OCI-LY7 (cell line): ENCODE measurements around the gene ATF2. TPM values are rescaled to one million over a fixed set of nuclear protein-coding genes. Genes with fewer than 3 reads are reported as not detected.

Source experiments
- BruUV-seq: library from RNA; stranded (reverse); fragments of 400-500 nt; replicated peaks from 2 replicates; lab custom pipeline; 2021; lab: Mats Ljungman, UMichigan
- CTCF ChIA-PET: fragments of 300-600 bp; sonication (Branson Sonifier 250); formaldehyde crosslinking; loops from one replicate; lab custom pipeline; 2022; ENCODE audit warnings: antibody characterized with exemption; ENCODE audit not compliant: unreplicated experiment; lab: Charles Lee
- POLR2A ChIA-PET: fragments of 300-600 bp; sonication (Branson Sonifier 250); formaldehyde crosslinking; loops from one replicate; lab custom pipeline; 2022; ENCODE audit warnings: antibody characterized with exemption; lab: Charles Lee
- DNase-seq: peaks from one replicate; pipeline ENCODE4 v3.0.0-alpha.2; 2015; ENCODE audit warnings: low spot score
- H2AFZ ChIP-seq: fragments of 200-600 bp; sonication (generic), shearing (Covaris generic); 2 replicates; pipeline ENCODE4 v1.6.1; 2014; ENCODE audit warnings: mild to moderate bottlenecking, antibody characterized with exemption, low read length, moderate library complexity
- H3K27ac ChIP-seq: fragments of 200-600 bp; sonication (generic); 2 replicates; pipeline ENCODE4 v1.5.1; 2014; ENCODE audit warnings: mixed run types, low read depth, mild to moderate bottlenecking, moderate library complexity, low read length, inconsistent platforms; ENCODE audit not compliant: poor library complexity, severe bottlenecking
- H3K36me3 ChIP-seq: fragments of 200-600 bp; sonication (generic); 2 replicates; pipeline ENCODE4 v1.6.1; 2014; ENCODE audit warnings: mild to moderate bottlenecking, antibody characterized with exemption, low read length, moderate library complexity, mixed read lengths; ENCODE audit not compliant: insufficient read depth
- H3K4me1 ChIP-seq: fragments of 200-600 bp; sonication (generic); 2 replicates; pipeline ENCODE4 v1.5.1; 2014; ENCODE audit warnings: mild to moderate bottlenecking, low read length; ENCODE audit not compliant: insufficient read depth, poor library complexity, severe bottlenecking
- H3K4me2 ChIP-seq: fragments of 200-600 bp; sonication (generic); 2 replicates; pipeline ENCODE4 v1.6.1; 2014; ENCODE audit warnings: mild to moderate bottlenecking, low read length
- H3K4me3 ChIP-seq: fragments of 200-600 bp; sonication (generic); 2 replicates; pipeline ENCODE4 v1.5.1; 2014; ENCODE audit warnings: mild to moderate bottlenecking, low read depth, low read length; ENCODE audit not compliant: poor library complexity, severe bottlenecking
- H3K79me2 ChIP-seq: fragments of 200-600 bp; sonication (generic); 2 replicates; pipeline ENCODE4 v1.6.1; 2016; ENCODE audit warnings: low read depth, mild to moderate bottlenecking, low read length, moderate library complexity, mixed read lengths; ENCODE audit not compliant: insufficient read depth
- H3K9me2 ChIP-seq: fragments of 200-600 bp; sonication (generic); 2 replicates; pipeline ENCODE4 v1.6.1; 2016; ENCODE audit warnings: mild to moderate bottlenecking, low read length, mixed read lengths; ENCODE audit not compliant: insufficient read depth
- H3K9me3 ChIP-seq: fragments of 200-600 bp; sonication (generic); 2 replicates; pipeline ENCODE4 v1.6.1; 2014; ENCODE audit warnings: mild to moderate bottlenecking, mixed run types, low read length, mixed read lengths
- H4K20me1 ChIP-seq: fragments of 200-600 bp; sonication (generic); 2 replicates; pipeline ENCODE4 v1.6.1; 2014; ENCODE audit warnings: mild to moderate bottlenecking, antibody characterized with exemption, low read length, moderate library complexity, mixed read lengths; ENCODE audit not compliant: insufficient read depth
- CTCF ChIP-seq: fragments of 200-600 bp; sonication (generic); conservative IDR thresholded peaks from 2 replicates; pipeline ENCODE4 v1.5.1; 2014; ENCODE audit warnings: mild to moderate bottlenecking, antibody characterized with exemption, low read length, moderate library complexity, mixed read lengths
- EZH2phosphoT487 ChIP-seq: fragments of 200-600 bp; sonication (generic); IDR thresholded peaks from 2 replicates; pipeline ENCODE4 v1.6.1; 2018; ENCODE audit warnings: low read depth, borderline replicate concordance, mild to moderate bottlenecking, mixed run types, antibody characterized with exemption, low read length, moderate library complexity, mixed read lengths
- intact Hi-C: fragments of 100-400 bp; cut with micrococcal nuclease; formaldehyde crosslinking; loops from one replicate; pipeline ENCODE4 v1.10.0; 2022; ENCODE audit not compliant: unreplicated experiment
- total RNA-seq, 2 experiments: library from RNA; depleted of rRNA in 1 of 2; stranded (reverse); fragments of >200 nt in 1 of 2; shearing (Covaris generic) in 1 of 2; gene quantifications; 2 replicates each; pipeline ENCODE4 v1.2.3, GENCODE V29; 2014 to 2022

The ATF2 gene
- total RNA-seq, 2 experiments from 2014 or later, result 22.7 to 43.3 TPM

- H3K27ac ChIP-seq, result no peak overlapping the region
- H3K9me2 ChIP-seq, result no peaks in the 10 kb centered on the region
- H3K9me3 ChIP-seq, result no peaks in the 10 kb centered on the region
- intact Hi-C loops, result loop anchor here (10.0 kb wide), 2 partner anchors 146 to 246 kb away; partner anchors contain the start of gene ATP5MC3
- no peaks in the 10 kb centered on the region for H3K79me2 ChIP-seq
- ChIA-PET CTCF (no interaction called here), POLR2A (interaction anchor here (2.3 kb wide), 1 partner anchor 234 kb away, joined by 4 read pairs; no protein-coding TSS in a partner anchor)
- H3K4me1 ChIP-seq, result no peaks in the 10 kb centered on the region
- H3K36me3 ChIP-seq, result no peaks in the 10 kb centered on the region
- H2AFZ ChIP-seq, result no peak overlapping the region
- no peak overlapping the region for H3K4me3 ChIP-seq
- no TSS peak for BruUV-seq
- TF ChIP-seq EZH2phosphoT487, result no peak
- TF ChIP-seq CTCF, result no peak
- H4K20me1 ChIP-seq, result no peaks in the 10 kb centered on the region
- no peak for DNase-seq
- no peak overlapping the region for H3K4me2 ChIP-seq
These were observed 129.0 kb downstream of the ATF2 start for GRCh38 chr2:175039031-175039430.

GRCh38 chr2:175037941-175038340, 130.1 kb downstream of the ATF2 start:
- no peaks in the 10 kb centered on the region for H3K79me2 ChIP-seq
- H4K20me1 ChIP-seq, result no peaks in the 10 kb centered on the region
- H3K27ac ChIP-seq, result no peak overlapping the region
- no peak for DNase-seq
- H3K9me2 ChIP-seq, result no peaks in the 10 kb centered on the region
- no peak overlapping the region for H3K4me2 ChIP-seq
- intact Hi-C loops, result loop anchor here (10.0 kb wide), 2 partner anchors 147 to 247 kb away; partner anchors contain the start of gene ATP5MC3
- POLR2A ChIA-PET, result interaction anchor here (0.6 to 2.3 kb wide), 3 partner anchors 35 to 1471 kb away, joined by 3 to 4 read pairs (median 3); no protein-coding TSS in a partner anchor
- TF ChIP-seq CTCF (no peak), EZH2phosphoT487 (no peak)
- no peaks in the 10 kb centered on the region for H3K36me3 ChIP-seq
- no TSS peak for BruUV-seq
- no peak overlapping the region for H2AFZ ChIP-seq
- H3K4me3 ChIP-seq, result no peak overlapping the region
- CTCF ChIA-PET, result interaction anchor here (0.6 kb wide), 1 partner anchor 464 kb away, joined by 4 read pairs; no protein-coding TSS in a partner anchor
- no peaks in the 10 kb centered on the region for H3K9me3 ChIP-seq
- H3K4me1 ChIP-seq, result no peaks in the 10 kb centered on the region

- Histone ChIP-seq H3K36me3 (no peaks in the 10 kb centered on the region), H3K4me1 (no peaks in the 10 kb centered on the region), H3K79me2 (no peaks in the 10 kb centered on the region), H3K9me3 (no peaks in the 10 kb centered on the region), H3K4me2 (no peak overlapping the region), H3K27ac (no peak overlapping the region), H3K9me2 (no peaks in the 10 kb centered on the region), H4K20me1 (no peaks in the 10 kb centered on the region), H2AFZ (peak overlapping the region; percentile 76), H3K4me3 (no peak overlapping the region)
- no TSS peak for BruUV-seq
- POLR2A ChIA-PET, result no interaction called here
- CTCF ChIA-PET, result no interaction called here
- intact Hi-C loops, result loop anchor here (10.0 kb wide), 2 partner anchors 148 to 248 kb away; partner anchors contain the start of gene ATP5MC3
- DNase-seq, result peak; percentile 52
- TF ChIP-seq CTCF, result peak; percentile 75
- TF ChIP-seq EZH2phosphoT487, result no peak
These were observed 131.4 kb downstream of the ATF2 start for GRCh38 chr2:175036582-175037018.
